GM12874 (cell line): ENCODE measurements around the gene C1orf116.

Experiments used
- TF ChIP-seq, protein P1 (sequence below): IDR thresholded peaks from 2 replicates; pipeline ENCODE4 v1.5.1; 2011; ENCODE audit warnings: low read depth, mild to moderate bottlenecking, control low read depth, low read length, moderate library complexity; ENCODE audit not compliant: insufficient read depth

C1orf116 gene

DNA sequence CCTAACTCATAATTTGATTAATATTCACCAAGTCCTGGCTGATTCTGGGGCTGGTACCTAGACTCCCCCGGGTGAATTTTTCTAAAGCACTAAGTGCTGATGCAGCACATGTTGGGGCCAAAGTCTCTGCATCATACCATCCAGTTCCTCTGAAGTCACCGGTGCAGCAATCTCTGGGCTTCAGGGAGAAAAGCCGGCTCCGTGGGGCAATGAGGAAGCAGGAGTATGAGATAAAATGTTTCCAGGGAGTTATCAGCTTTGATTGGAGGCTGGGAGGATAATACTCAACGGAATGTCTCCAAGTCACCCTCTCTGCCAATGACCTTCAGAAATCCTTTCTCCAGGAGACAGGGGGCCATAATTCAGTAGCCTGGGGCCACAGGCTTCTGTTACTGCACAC is 63.5 kb downstream of the C1orf116 start:
- TF ChIP-seq, protein P1, sequence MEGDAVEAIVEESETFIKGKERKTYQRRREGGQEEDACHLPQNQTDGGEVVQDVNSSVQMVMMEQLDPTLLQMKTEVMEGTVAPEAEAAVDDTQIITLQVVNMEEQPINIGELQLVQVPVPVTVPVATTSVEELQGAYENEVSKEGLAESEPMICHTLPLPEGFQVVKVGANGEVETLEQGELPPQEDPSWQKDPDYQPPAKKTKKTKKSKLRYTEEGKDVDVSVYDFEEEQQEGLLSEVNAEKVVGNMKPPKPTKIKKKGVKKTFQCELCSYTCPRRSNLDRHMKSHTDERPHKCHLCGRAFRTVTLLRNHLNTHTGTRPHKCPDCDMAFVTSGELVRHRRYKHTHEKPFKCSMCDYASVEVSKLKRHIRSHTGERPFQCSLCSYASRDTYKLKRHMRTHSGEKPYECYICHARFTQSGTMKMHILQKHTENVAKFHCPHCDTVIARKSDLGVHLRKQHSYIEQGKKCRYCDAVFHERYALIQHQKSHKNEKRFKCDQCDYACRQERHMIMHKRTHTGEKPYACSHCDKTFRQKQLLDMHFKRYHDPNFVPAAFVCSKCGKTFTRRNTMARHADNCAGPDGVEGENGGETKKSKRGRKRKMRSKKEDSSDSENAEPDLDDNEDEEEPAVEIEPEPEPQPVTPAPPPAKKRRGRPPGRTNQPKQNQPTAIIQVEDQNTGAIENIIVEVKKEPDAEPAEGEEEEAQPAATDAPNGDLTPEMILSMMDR, result no peak
